ENCODE data around the gene ARFGAP2. TPM values are rescaled to one million over a fixed set of nuclear protein-coding genes. Genes with fewer than 3 reads are reported as not detected.
"Not testable (repeated sequence)": the region's sequence is repeated elsewhere in the genome, so short reads cannot be mapped to it uniquely, and the experiment has no call there.

Gene ARFGAP2
- total RNA-seq, 2 experiments from 2014 or later = 103 TPM

- ATAC-seq = no peak
Observed at GRCh38 chr11:47127213-47127612, 49.5 kb downstream of the ARFGAP2 start.

GRCh38 chr11:47125083-47125482, 51.6 kb downstream of the ARFGAP2 start:
- Mint-ChIP-seq H3K9me3 (ENCODE audit: low read depth) (no peaks in the 10 kb centered on the region), H3K4me1 (no peaks in the 10 kb centered on the region), H3K27me3 (no peaks in the 10 kb centered on the region), H3K36me3 (no peaks in the 10 kb centered on the region), H3K27ac (no peak overlapping the region), H3K4me3 (no peak overlapping the region)
- ATAC-seq (no peak), DNase-seq (no peak)
- CTCF ChIA-PET = no interaction called here

More at GRCh38 chr11:47127213-47127612, 49.5 kb downstream of the ARFGAP2 start:
- Mint-ChIP-seq H3K9me3 (ENCODE audit: low read depth) (no peaks in the 10 kb centered on the region), H3K4me1 (peaks cover 3% of the 10 kb centered on the region), H3K36me3 (no peaks in the 10 kb centered on the region), H3K27me3 (no peaks in the 10 kb centered on the region), H3K4me3 (no peak overlapping the region), H3K27ac (no peak overlapping the region)
- DNase-seq = no peak
- CTCF ChIA-PET = no interaction called here

- ATAC-seq (no peak), DNase-seq (no peak)
- Mint-ChIP-seq H3K4me1 (no peaks in the 10 kb centered on the region), H3K4me3 (no peak overlapping the region), H3K27me3 (no peaks in the 10 kb centered on the region), H3K36me3 (no peaks in the 10 kb centered on the region), H3K27ac (no peak overlapping the region), H3K9me3 (ENCODE audit: low read depth) (no peaks in the 10 kb centered on the region)
- CTCF ChIA-PET = no interaction called here
Observed at GRCh38 chr11:47124675-47125074, 52.0 kb downstream of the ARFGAP2 start.

GRCh38 chr11:47123094-47123493, 53.6 kb downstream of the ARFGAP2 start:
- Mint-ChIP-seq H3K4me1 (no peaks in the 10 kb centered on the region), H3K9me3 (ENCODE audit: low read depth) (no peaks in the 10 kb centered on the region), H3K36me3 (no peaks in the 10 kb centered on the region), H3K27ac (no peak overlapping the region), H3K4me3 (no peak overlapping the region), H3K27me3 (no peaks in the 10 kb centered on the region)
- CTCF ChIA-PET = no interaction called here
- no peak for DNase-seq
- no peak for ATAC-seq

- no peak for DNase-seq
- Mint-ChIP-seq H3K4me1 (no peaks in the 10 kb centered on the region), H3K4me3 (no peak overlapping the region), H3K27ac (no peak overlapping the region), H3K36me3 (no peaks in the 10 kb centered on the region), H3K9me3 (ENCODE audit: low read depth) (no peaks in the 10 kb centered on the region), H3K27me3 (no peaks in the 10 kb centered on the region)
- ATAC-seq = no peak
- CTCF ChIA-PET = no interaction called here
Observed at GRCh38 chr11:47121731-47122130, 54.9 kb downstream of the ARFGAP2 start.

- Mint-ChIP-seq H3K4me1 (no peaks in the 10 kb centered on the region), H3K27me3 (peaks cover 1% of the 10 kb centered on the region), H3K4me3 (no peak overlapping the region), H3K36me3 (no peaks in the 10 kb centered on the region), H3K9me3 (ENCODE audit: low read depth) (no peaks in the 10 kb centered on the region), H3K27ac (no peak overlapping the region)
- no peak for ATAC-seq
- CTCF ChIA-PET = no interaction called here
- no peak for DNase-seq
Observed at GRCh38 chr11:47121056-47121455, 55.6 kb downstream of the ARFGAP2 start.

GRCh38 chr11:47118958-47119688, 57.6 kb downstream of the ARFGAP2 start:
- H3K4me1 Mint-ChIP-seq; DNase-seq; H3K27me3 Mint-ChIP-seq; H3K9me3 Mint-ChIP-seq (ENCODE audit: low read depth); H3K27ac Mint-ChIP-seq; CTCF ChIA-PET; ATAC-seq; H3K36me3 Mint-ChIP-seq; H3K4me3 Mint-ChIP-seq: not testable (repeated sequence)

Small RNAs within 50 kb of the gene (microRNA-seq; reads per million reads assigned to microRNA genes)
- not detected for gene MIR6745

Other genes starting within 250 kb of the ARFGAP2 start
- 10 to 100 TPM; 14.5 to 18.2 TPM for gene CSTPP1, start 240.1 kb downstream of the ARFGAP2 start, total RNA-seq
- 1 to 10 TPM in 1 of 2 experiments, under 1 TPM in 1; 0.64 to 2.2 TPM for gene PACSIN3, start 9.6 kb upstream of the ARFGAP2 start, total RNA-seq
- gene DDB2, start 38.1 kb upstream of the ARFGAP2 start, total RNA-seq = 100 to 1,000 TPM; 155 to 216 TPM
- gene ACP2, start 71.9 kb upstream of the ARFGAP2 start, total RNA-seq = 10 to 100 TPM; 26.0 to 29.7 TPM
- gene NR1H3, start 81.1 kb upstream of the ARFGAP2 start, total RNA-seq = 10 to 100 TPM in 1 of 2 experiments, 1 to 10 TPM in 1; 7.5 to 10.2 TPM
- gene MADD, start 93.3 kb upstream of the ARFGAP2 start, total RNA-seq = 10 to 100 TPM; 88.5 to 91.2 TPM
- gene MYBPC3, start 175.8 kb upstream of the ARFGAP2 start, total RNA-seq = not detected
- not detected for gene SPI1, start 201.7 kb upstream of the ARFGAP2 start, total RNA-seq
- 10 to 100 TPM; 18.2 to 22.1 TPM for gene SLC39A13, start 231.7 kb upstream of the ARFGAP2 start, total RNA-seq
- gene PSMC3, start 249.6 kb upstream of the ARFGAP2 start, total RNA-seq = 100 to 1,000 TPM; 150 to 164 TPM

Data from activated CD8-positive, alpha-beta memory T cell treated with anti-CD3 and anti-CD28 coated beads, Interleukin-2, amount 10 ng/mL, durations not matched to agents 7 days and 5 days (primary cell).